ENCODE data around the gene GNG8.

DNA sequence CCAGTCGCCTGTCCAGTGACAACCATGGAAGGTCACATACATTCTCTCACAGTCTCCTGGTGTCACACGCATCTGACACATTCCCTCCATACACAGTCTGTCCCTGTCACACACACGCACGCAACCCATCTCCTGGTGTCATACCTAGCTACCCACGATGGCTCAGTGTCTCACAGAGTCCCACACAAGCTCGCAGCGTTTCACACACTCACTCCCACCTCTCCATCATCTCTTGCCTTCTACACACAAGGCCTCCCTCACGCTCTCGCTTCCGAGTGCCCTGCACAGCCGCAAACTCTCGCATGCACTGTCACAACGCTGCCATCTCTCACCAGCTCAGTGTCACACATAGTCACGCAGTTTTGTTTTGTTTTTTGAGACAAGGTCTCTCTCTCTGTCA lies 1.2 kb upstream of the GNG8 start:
- TF ChIP-seq GATA2 (IDR thresholded peaks at IDR 0.05; ENCODE audit: low read depth, low read length) (no peak), GATA3 (IDR thresholded peaks at IDR 0.05; ENCODE audit: low read depth, low read length) (no peak)

Measured in SH-SY5Y (cell line).